ENCODE data around the gene ABHD17B. TPM values are rescaled to one million over a fixed set of nuclear protein-coding genes. Genes with fewer than 3 reads are reported as not detected.

ABHD17B gene
- polyA plus RNA-seq, 2 donors, result 8.1 to 9.8 TPM

- H3K36me3 ChIP-seq (ENCODE audit: control insufficient read depth in 2 of 2, insufficient read depth in 2 of 2, low read length in 1 of 2), result no peaks in the 10 kb centered on the region
- no peak overlapping the region for H3K4me3 ChIP-seq (ENCODE audit: low read depth in 1 of 2, low read length in 2 of 2)
- WGBS, 2 donors, result 94 to 96% methylated on average over 5 of the region's 5 CpGs
Observed at GRCh38 chr9:71918419-71918818, 7.4 kb upstream of the ABHD17B start.

DNA sequence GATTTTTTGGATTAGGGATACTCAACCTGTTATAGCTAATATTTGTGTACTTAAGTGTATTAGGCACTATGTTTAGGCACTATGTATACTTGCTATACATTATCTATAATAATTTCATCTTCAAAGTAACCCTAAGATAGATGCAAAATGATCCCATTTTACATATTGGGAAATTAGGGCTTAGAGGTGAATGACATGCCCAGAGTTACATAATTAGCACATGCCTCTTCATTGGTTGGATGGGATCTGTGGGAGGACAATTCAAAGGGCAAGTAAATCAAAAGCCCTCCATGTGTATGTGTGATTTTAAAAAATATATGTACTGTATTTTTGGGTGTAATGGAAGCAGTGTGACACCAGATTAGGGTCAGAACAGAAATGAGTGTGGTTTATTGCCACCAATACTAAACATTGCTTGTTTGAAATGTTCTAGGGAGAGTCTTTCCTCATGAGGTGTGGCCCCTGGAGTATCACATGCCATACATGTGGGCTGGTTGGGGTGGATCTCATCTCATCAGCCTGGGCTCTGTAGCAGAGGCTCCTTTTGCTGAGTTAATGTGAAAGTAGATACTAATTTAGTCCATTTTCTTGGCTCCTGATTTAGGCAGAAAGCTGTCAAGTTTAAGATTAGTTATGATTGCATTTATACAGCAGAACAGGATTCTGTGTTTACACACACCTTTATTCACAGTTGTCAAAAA lies 6.0 kb upstream of the ABHD17B start:
- Histone ChIP-seq H3K27ac (ENCODE audit: low read depth in 2 of 2, low read length in 1 of 2) (no peak overlapping the region), H3K9me3 (ENCODE audit: control insufficient read depth in 2 of 2, insufficient read depth in 1 of 2, low read depth in 1 of 2, low read length in 1 of 2) (no peaks in the 10 kb centered on the region), H3K4me1 (ENCODE audit: control insufficient read depth in 2 of 2, insufficient read depth in 2 of 2, low read length in 1 of 2) (peaks cover 4% of the 10 kb centered on the region in 2 donors), H3K36me3 (ENCODE audit: control insufficient read depth in 2 of 2, insufficient read depth in 2 of 2, low read length in 1 of 2) (no peaks in the 10 kb centered on the region), H3K4me3 (ENCODE audit: low read depth in 1 of 2, low read length in 2 of 2) (no peak overlapping the region), H3K27me3 (ENCODE audit: control insufficient read depth in 1 of 2, insufficient read depth in 2 of 2, low read length in 2 of 2) (no peaks in the 10 kb centered on the region)

More at GRCh38 chr9:71918419-71918818, 7.4 kb upstream of the ABHD17B start:
- H3K27me3 ChIP-seq (ENCODE audit: control insufficient read depth in 1 of 2, insufficient read depth in 2 of 2, low read length in 2 of 2), result no peaks in the 10 kb centered on the region
- no peak overlapping the region for H3K27ac ChIP-seq (ENCODE audit: low read depth in 2 of 2, low read length in 1 of 2)
- H3K9me3 ChIP-seq (ENCODE audit: control insufficient read depth in 2 of 2, insufficient read depth in 1 of 2, low read depth in 1 of 2, low read length in 1 of 2), result no peaks in the 10 kb centered on the region
- no peaks in the 10 kb centered on the region for H3K4me1 ChIP-seq (ENCODE audit: control insufficient read depth in 2 of 2, insufficient read depth in 2 of 2, low read length in 1 of 2)

- no peaks in the 10 kb centered on the region for H3K36me3 ChIP-seq (ENCODE audit: control insufficient read depth in 2 of 2, insufficient read depth in 2 of 2, low read length in 1 of 2)
- no peak overlapping the region for H3K4me3 ChIP-seq (ENCODE audit: low read depth in 1 of 2, low read length in 2 of 2)
- no peaks in the 10 kb centered on the region for H3K9me3 ChIP-seq (ENCODE audit: control insufficient read depth in 2 of 2, insufficient read depth in 1 of 2, low read depth in 1 of 2, low read length in 1 of 2)
- no peaks in the 10 kb centered on the region for H3K27me3 ChIP-seq (ENCODE audit: control insufficient read depth in 1 of 2, insufficient read depth in 2 of 2, low read length in 2 of 2)
- no peak overlapping the region for H3K27ac ChIP-seq (ENCODE audit: low read depth in 2 of 2, low read length in 1 of 2)
- peaks cover 4% of the 10 kb centered on the region in 2 donors for H3K4me1 ChIP-seq (ENCODE audit: control insufficient read depth in 2 of 2, insufficient read depth in 2 of 2, low read length in 1 of 2)
Observed at GRCh38 chr9:71915495-71915894, 4.5 kb upstream of the ABHD17B start.

DNA sequence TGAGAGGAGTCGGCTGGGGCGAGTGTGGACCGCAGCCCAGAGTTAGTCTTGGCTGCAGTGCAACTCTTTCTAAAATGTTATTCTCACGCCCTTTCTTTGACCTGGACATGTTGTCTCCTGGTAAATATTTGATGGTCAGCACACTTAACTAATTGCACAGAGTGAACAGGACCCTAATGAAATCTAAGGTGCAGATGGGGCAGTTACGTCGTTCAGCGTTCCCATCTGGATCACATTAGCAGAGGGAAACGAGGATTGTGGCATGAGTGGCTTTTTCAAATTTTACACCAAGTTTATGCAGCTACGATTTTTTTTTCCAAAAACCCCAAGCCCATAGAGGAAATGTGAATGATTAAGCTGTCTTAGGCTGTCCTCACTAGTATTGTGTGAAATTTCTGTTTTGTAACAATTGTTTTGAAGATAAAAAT lies 929 bp upstream of the ABHD17B start:
- Histone ChIP-seq H3K36me3 (ENCODE audit: control insufficient read depth in 2 of 2, insufficient read depth in 2 of 2, low read length in 1 of 2) (no peaks in the 10 kb centered on the region), H3K9me3 (ENCODE audit: control insufficient read depth in 2 of 2, insufficient read depth in 1 of 2, low read depth in 1 of 2, low read length in 1 of 2) (no peaks in the 10 kb centered on the region), H3K27me3 (ENCODE audit: control insufficient read depth in 1 of 2, insufficient read depth in 2 of 2, low read length in 2 of 2) (no peaks in the 10 kb centered on the region), H3K4me3 (ENCODE audit: low read depth in 1 of 2, low read length in 2 of 2) (peak overlapping the region; percentile 70 to 91), H3K27ac (ENCODE audit: low read depth in 2 of 2, low read length in 1 of 2) (peak overlapping the region; percentile 94 to 96), H3K4me1 (ENCODE audit: control insufficient read depth in 2 of 2, insufficient read depth in 2 of 2, low read length in 1 of 2) (peaks cover 4% of the 10 kb centered on the region in 2 donors)
- WGBS, 2 donors, result 0 to 2% methylated on average over 9 of the region's 9 CpGs

DNA sequence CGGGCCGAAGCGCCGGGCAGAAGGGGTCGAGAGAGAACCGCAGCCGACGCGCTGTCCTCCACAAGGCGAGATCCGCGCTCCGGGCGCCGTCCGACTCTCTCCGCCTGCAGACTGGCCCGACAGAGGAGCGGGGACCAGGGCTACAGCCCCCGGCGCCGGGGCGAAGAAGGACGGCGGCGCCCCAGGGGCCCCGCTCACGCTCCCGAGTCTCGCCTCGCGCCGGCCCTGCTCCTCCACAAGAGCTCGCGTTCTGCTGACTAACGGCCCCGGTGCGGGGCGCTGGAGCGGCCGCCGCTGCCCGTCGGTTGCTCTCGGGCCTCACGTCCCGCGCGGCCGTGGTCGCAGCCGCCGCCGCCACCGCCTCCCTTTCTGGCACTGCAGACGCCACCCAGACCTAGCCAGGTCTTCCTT lies 338 bp downstream of the ABHD17B start:
- H3K4me3 ChIP-seq (ENCODE audit: low read depth in 1 of 2, low read length in 2 of 2), result peak overlapping the region; percentile 91 to 97
- H3K4me1 ChIP-seq (ENCODE audit: control insufficient read depth in 2 of 2, insufficient read depth in 2 of 2, low read length in 1 of 2), result peaks cover 4% of the 10 kb centered on the region in 2 donors
- H3K9me3 ChIP-seq (ENCODE audit: control insufficient read depth in 2 of 2, insufficient read depth in 1 of 2, low read depth in 1 of 2, low read length in 1 of 2), result no peaks in the 10 kb centered on the region
- H3K36me3 ChIP-seq (ENCODE audit: control insufficient read depth in 2 of 2, insufficient read depth in 2 of 2, low read length in 1 of 2), result no peaks in the 10 kb centered on the region
- no peaks in the 10 kb centered on the region for H3K27me3 ChIP-seq (ENCODE audit: control insufficient read depth in 1 of 2, insufficient read depth in 2 of 2, low read length in 2 of 2)
- peak overlapping the region; percentile 88 to 99 for H3K27ac ChIP-seq (ENCODE audit: low read depth in 2 of 2, low read length in 1 of 2)
- 0 to 1% methylated on average over 50 to 56 of the region's 56 CpGs for WGBS, 2 donors

DNA sequence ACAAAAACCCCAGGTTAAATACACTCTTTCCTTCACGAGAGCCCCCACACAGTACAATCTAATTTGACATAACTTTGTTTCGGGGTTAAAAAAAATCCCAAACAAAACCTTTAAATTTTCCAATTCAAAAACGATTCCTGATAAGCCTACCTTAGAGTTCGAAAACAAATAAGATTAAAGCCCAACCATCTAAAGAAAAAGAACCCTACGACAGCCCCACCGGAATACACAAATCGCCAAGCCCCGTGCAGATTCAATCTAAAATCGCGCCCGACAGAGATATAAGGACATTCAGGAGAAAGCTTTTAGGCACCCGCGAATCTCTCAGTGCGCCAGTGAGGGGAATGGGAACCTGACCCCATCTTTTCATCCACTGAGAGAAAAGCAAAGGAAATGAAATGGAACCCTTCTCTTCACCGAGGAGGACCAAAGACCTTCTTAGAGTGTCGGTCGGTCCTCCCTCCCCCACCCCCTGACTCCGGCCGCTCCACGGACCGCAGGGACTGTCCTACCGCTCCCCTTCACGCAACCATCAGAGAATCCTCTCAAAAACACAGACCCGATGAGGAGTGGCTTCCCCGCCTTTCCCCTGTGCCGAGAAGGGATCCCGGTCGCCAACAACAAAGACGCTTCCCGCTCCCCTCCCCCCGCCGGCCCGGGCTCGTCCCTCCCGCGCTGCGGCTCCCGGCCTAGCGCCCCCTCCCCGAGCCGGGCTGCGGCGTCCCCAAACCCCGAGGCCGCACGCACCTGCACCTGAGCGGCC lies 925 bp downstream of the ABHD17B start:
- 1% methylated on average over 46 to 47 of the region's 47 CpGs for WGBS, 2 donors
- Histone ChIP-seq H3K27ac (ENCODE audit: low read depth in 2 of 2, low read length in 1 of 2) (peak overlapping the region; percentile 88 to 99), H3K27me3 (ENCODE audit: control insufficient read depth in 1 of 2, insufficient read depth in 2 of 2, low read length in 2 of 2) (no peaks in the 10 kb centered on the region), H3K4me1 (ENCODE audit: control insufficient read depth in 2 of 2, insufficient read depth in 2 of 2, low read length in 1 of 2) (peaks cover 4% of the 10 kb centered on the region in 2 donors), H3K4me3 (ENCODE audit: low read depth in 1 of 2, low read length in 2 of 2) (peak overlapping the region; percentile 91 to 97), H3K9me3 (ENCODE audit: control insufficient read depth in 2 of 2, insufficient read depth in 1 of 2, low read depth in 1 of 2, low read length in 1 of 2) (no peaks in the 10 kb centered on the region), H3K36me3 (ENCODE audit: control insufficient read depth in 2 of 2, insufficient read depth in 2 of 2, low read length in 1 of 2) (no peaks in the 10 kb centered on the region)

DNA sequence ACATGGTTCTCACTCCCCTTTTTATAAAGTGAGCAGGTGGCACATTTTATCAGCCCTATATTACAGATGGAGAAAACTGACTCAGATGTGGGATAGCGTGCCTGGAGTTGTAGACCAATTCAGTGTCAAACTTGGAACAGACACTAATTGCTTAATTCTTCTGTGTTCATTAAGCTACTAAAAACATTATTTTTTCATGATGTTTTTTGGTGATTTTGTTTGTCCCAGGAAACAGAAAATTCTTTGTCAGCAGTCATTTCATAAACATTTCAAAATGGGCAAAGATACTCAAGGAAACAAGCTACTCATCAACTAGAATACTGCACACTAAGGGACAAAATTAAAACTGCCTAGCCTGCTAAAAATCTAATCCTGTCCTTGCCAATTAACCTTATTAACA lies 2.2 kb downstream of the ABHD17B start:
- no peaks in the 10 kb centered on the region for H3K9me3 ChIP-seq (ENCODE audit: control insufficient read depth in 2 of 2, insufficient read depth in 1 of 2, low read depth in 1 of 2, low read length in 1 of 2)
- H3K27ac ChIP-seq (ENCODE audit: low read depth in 2 of 2, low read length in 1 of 2), result no peak overlapping the region
- H3K4me3 ChIP-seq (ENCODE audit: low read depth in 1 of 2, low read length in 2 of 2), result peak overlapping the region in 1 of 2 donors; percentile 91
- 44 to 62% methylated on average over 1 of the region's 1 CpG for WGBS, 2 donors
- H3K36me3 ChIP-seq (ENCODE audit: control insufficient read depth in 2 of 2, insufficient read depth in 2 of 2, low read length in 1 of 2), result no peaks in the 10 kb centered on the region
- no peaks in the 10 kb centered on the region for H3K27me3 ChIP-seq (ENCODE audit: control insufficient read depth in 1 of 2, insufficient read depth in 2 of 2, low read length in 2 of 2)
- H3K4me1 ChIP-seq (ENCODE audit: control insufficient read depth in 2 of 2, insufficient read depth in 2 of 2, low read length in 1 of 2), result peaks cover 4% of the 10 kb centered on the region in 2 donors

DNA sequence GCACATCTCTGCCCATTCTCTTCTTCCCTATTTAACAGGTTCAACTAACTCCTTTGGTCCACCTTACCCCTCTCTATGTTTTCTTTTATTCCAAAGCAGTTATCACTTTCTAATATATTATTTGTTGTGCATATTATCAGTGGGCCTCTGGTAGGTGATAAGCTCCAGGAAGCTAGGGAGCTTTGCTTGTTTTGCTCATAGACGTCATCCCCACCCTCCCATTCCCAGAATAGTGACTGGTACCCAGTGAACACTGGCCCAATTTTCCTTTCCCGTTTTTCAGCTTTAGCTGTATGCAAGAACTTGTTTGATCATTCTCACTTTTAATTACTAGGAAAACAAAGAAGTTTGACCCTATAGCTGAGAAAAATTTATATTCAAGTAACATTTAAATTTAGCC lies 6.9 kb downstream of the ABHD17B start:
- Histone ChIP-seq H3K27ac (ENCODE audit: low read depth in 2 of 2, low read length in 1 of 2) (no peak overlapping the region), H3K36me3 (ENCODE audit: control insufficient read depth in 2 of 2, insufficient read depth in 2 of 2, low read length in 1 of 2) (no peaks in the 10 kb centered on the region), H3K4me3 (ENCODE audit: low read depth in 1 of 2, low read length in 2 of 2) (no peak overlapping the region), H3K9me3 (ENCODE audit: control insufficient read depth in 2 of 2, insufficient read depth in 1 of 2, low read depth in 1 of 2, low read length in 1 of 2) (no peaks in the 10 kb centered on the region), H3K4me1 (ENCODE audit: control insufficient read depth in 2 of 2, insufficient read depth in 2 of 2, low read length in 1 of 2) (no peaks in the 10 kb centered on the region), H3K27me3 (ENCODE audit: control insufficient read depth in 1 of 2, insufficient read depth in 2 of 2, low read length in 2 of 2) (no peaks in the 10 kb centered on the region)
- 43 to 56% methylated on average over 2 of the region's 2 CpGs for whole genome bisulfite sequencing, 2 donors

DNA sequence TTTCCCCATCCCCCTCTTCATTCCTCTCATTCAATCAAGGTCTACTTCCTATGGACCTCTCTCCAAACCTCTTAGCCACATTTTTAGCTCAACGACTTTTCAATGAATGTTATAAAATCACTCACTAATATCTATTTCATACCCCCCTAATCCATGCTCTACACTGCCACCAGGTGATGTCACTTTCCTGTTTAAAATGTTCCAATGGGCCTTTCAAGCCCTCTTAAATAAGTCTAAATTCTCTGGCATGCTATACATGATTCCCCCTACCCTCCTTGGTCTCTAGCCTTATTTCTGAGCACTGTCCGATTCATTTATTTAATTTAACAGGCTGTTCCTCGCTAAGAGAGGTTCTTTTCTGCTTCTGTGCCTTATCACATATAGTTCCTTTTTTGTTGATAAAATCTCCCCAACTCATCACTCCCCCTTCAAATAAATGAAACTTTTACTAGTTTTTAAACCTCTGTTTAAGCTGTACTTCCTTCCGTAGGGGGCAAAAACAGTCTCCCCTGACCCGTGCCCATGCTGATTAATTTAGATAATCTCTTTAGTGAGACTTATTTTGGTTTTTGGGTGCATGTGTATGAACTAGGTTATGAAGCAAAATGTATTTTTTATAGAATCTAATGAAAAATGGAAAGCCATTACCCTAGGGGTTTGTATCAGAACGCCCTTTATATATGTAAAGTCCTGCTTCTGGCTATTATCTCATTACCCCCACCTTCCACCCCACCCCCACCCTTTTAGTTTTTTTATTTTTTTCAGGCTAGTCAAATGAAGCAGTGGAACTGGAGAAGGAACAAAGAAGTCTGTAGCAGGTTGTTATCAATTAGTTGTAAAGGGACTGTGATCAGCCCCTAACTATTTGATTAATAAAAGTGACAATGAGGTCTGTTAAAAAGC lies 9.0 kb downstream of the ABHD17B start:
- Histone ChIP-seq H3K36me3 (ENCODE audit: control insufficient read depth in 2 of 2, insufficient read depth in 2 of 2, low read length in 1 of 2) (no peaks in the 10 kb centered on the region), H3K4me1 (ENCODE audit: control insufficient read depth in 2 of 2, insufficient read depth in 2 of 2, low read length in 1 of 2) (no peaks in the 10 kb centered on the region), H3K9me3 (ENCODE audit: control insufficient read depth in 2 of 2, insufficient read depth in 1 of 2, low read depth in 1 of 2, low read length in 1 of 2) (no peaks in the 10 kb centered on the region), H3K4me3 (ENCODE audit: low read depth in 1 of 2, low read length in 2 of 2) (no peak overlapping the region), H3K27ac (ENCODE audit: low read depth in 2 of 2, low read length in 1 of 2) (no peak overlapping the region), H3K27me3 (ENCODE audit: control insufficient read depth in 1 of 2, insufficient read depth in 2 of 2, low read length in 2 of 2) (no peaks in the 10 kb centered on the region)
- 60 to 61% methylated on average over 6 of the region's 6 CpGs for WGBS, 2 donors
